H9 (cell line): ENCODE measurements around the gene ADAMTS6. TPM values are rescaled to one million over a fixed set of nuclear protein-coding genes. Genes with fewer than 3 reads are reported as not detected.

Experiments used
- DNase-seq: peaks from one replicate; pipeline ENCODE4 v3.0.0-alpha.2; 2017
- H2AFZ ChIP-seq: one replicate; pipeline ENCODE4 v1.6.1; 2013; ENCODE audit warnings: mild to moderate bottlenecking, low read length, control low read depth, moderate library complexity
- H2AK5ac ChIP-seq: 2 replicates; pipeline ENCODE4 v1.6.1; 2013; ENCODE audit warnings: low read length, control low read depth, mixed read lengths; ENCODE audit not compliant: insufficient read length
- H2BK120ac ChIP-seq: one replicate; pipeline ENCODE4 v1.6.1; 2013; ENCODE audit warnings: low read depth, mild to moderate bottlenecking, low read length, control low read depth, inconsistent platforms; ENCODE audit not compliant: poor library complexity, severe bottlenecking
- H2BK12ac ChIP-seq: 2 replicates; pipeline ENCODE4 v1.6.1; 2013; ENCODE audit warnings: low read length, control low read depth, mixed read lengths, low read depth; ENCODE audit not compliant: insufficient read length
- H2BK15ac ChIP-seq: 2 replicates; pipeline ENCODE4 v1.6.1; 2013; ENCODE audit warnings: low read depth, low read length, control low read depth
- H2BK20ac ChIP-seq: one replicate; pipeline ENCODE4 v1.6.1; 2013; ENCODE audit warnings: low read depth, mild to moderate bottlenecking, low read length, control low read depth, inconsistent platforms; ENCODE audit not compliant: poor library complexity, severe bottlenecking
- H2BK5ac ChIP-seq: 2 replicates; pipeline ENCODE4 v1.6.1; 2013; ENCODE audit warnings: low read length, control low read depth, mixed read lengths; ENCODE audit not compliant: insufficient read length
- H3K14ac ChIP-seq: 2 replicates; pipeline ENCODE4 v1.6.1; 2013; ENCODE audit warnings: low read length, control low read depth; ENCODE audit not compliant: insufficient read depth
- H3K18ac ChIP-seq: 2 replicates; pipeline ENCODE4 v1.6.1; 2013; ENCODE audit warnings: low read depth, mild to moderate bottlenecking, mixed read lengths, low read length, control low read depth; ENCODE audit not compliant: insufficient read length
- H3K23ac ChIP-seq: 2 replicates; pipeline ENCODE4 v1.6.1; 2013; ENCODE audit warnings: low read length, control low read depth, mixed read lengths, low read depth; ENCODE audit not compliant: insufficient read length
- H3K23me2 ChIP-seq: 2 replicates; pipeline ENCODE4 v1.6.1; 2013; ENCODE audit warnings: low read depth, mild to moderate bottlenecking, mixed read lengths, low read length, control low read depth; ENCODE audit not compliant: insufficient read length, poor library complexity, severe bottlenecking
- H3K27ac ChIP-seq: 2 replicates; pipeline ENCODE4 v1.5.1; 2013; ENCODE audit warnings: low read length, control low read depth, mixed read lengths, low read depth; ENCODE audit not compliant: insufficient read length
- H3K27me3 ChIP-seq: 2 replicates; pipeline ENCODE4 v1.6.1; 2013; ENCODE audit warnings: low read length, control low read depth, inconsistent platforms; ENCODE audit not compliant: insufficient read depth
- H3K4ac ChIP-seq: 2 replicates; pipeline ENCODE4 v1.6.1; 2013; ENCODE audit warnings: low read depth, mild to moderate bottlenecking, control low read depth, inconsistent platforms, low read length, moderate library complexity
- H3K4me1 ChIP-seq: 2 replicates; pipeline ENCODE4 v1.6.1; 2013; ENCODE audit warnings: low read length, control low read depth, inconsistent platforms; ENCODE audit not compliant: insufficient read depth
- H3K4me2 ChIP-seq: 2 replicates; pipeline ENCODE4 v1.6.1; 2013; ENCODE audit warnings: low read length, control low read depth, mixed read lengths; ENCODE audit not compliant: insufficient read length, insufficient read depth
- H3K56ac ChIP-seq: 2 replicates; pipeline ENCODE4 v1.6.1; 2013; ENCODE audit warnings: low read depth, mild to moderate bottlenecking, mixed read lengths, low read length, control low read depth; ENCODE audit not compliant: insufficient read length
- H3K79me1 ChIP-seq: 2 replicates; pipeline ENCODE4 v1.6.1; 2013; ENCODE audit warnings: low read depth, mild to moderate bottlenecking, moderate library complexity, low read length, control low read depth, inconsistent platforms; ENCODE audit not compliant: insufficient read depth, poor library complexity, severe bottlenecking
- H3K79me2 ChIP-seq: 2 replicates; pipeline ENCODE4 v1.6.1; 2013; ENCODE audit warnings: low read length, control low read depth, inconsistent platforms; ENCODE audit not compliant: insufficient read depth
- H3K9ac ChIP-seq: 2 replicates; pipeline ENCODE4 v1.6.1; 2013; ENCODE audit warnings: low read length, control low read depth, mixed read lengths; ENCODE audit not compliant: insufficient read length; ENCODE audit errors: extremely low read depth
- H3K9me3 ChIP-seq: one replicate; pipeline ENCODE4 v1.6.1; 2013; ENCODE audit warnings: low read depth, low read length, inconsistent platforms; ENCODE audit not compliant: control insufficient read depth
- H3T11ph ChIP-seq: one replicate; pipeline ENCODE4 v1.6.1; 2013; ENCODE audit warnings: mild to moderate bottlenecking, low read length, control low read depth, inconsistent platforms
- H4K20me1 ChIP-seq: one replicate; pipeline ENCODE4 v1.6.1; 2013; ENCODE audit not compliant: control insufficient read depth, insufficient read length, insufficient read depth
- H4K5ac ChIP-seq: 2 replicates; pipeline ENCODE4 v1.6.1; 2013; ENCODE audit warnings: low read depth, mild to moderate bottlenecking, mixed read lengths, low read length, control low read depth; ENCODE audit not compliant: insufficient read length
- H4K8ac ChIP-seq: replicated peaks from 2 replicates; pipeline ENCODE4 v1.6.1; 2013; ENCODE audit warnings: low read length, control low read depth, mixed read lengths, low read depth; ENCODE audit not compliant: insufficient read length
- H4K91ac ChIP-seq: 2 replicates; pipeline ENCODE4 v1.6.1; 2013; ENCODE audit warnings: low read depth, mild to moderate bottlenecking, moderate library complexity, mixed read lengths, low read length, control low read depth; ENCODE audit not compliant: insufficient read length
- H3K27ac Mint-ChIP-seq, 3 experiments: 2 replicates in 2 of 3; 3 replicates in 1 of 3; pipeline ENCODE4 v1.8.0; 2020 to 2021; ENCODE audit warnings: mixed read lengths in 3 of 3, mild to moderate bottlenecking in 1 of 3, moderate library complexity in 1 of 3
- H3K27me3 Mint-ChIP-seq: 2 replicates; pipeline ENCODE4 v1.8.0; 2021; ENCODE audit warnings: low read depth, mild to moderate bottlenecking, moderate library complexity, mixed read lengths
- H3K36me3 Mint-ChIP-seq, 3 experiments: 2 replicates in 2 of 3; 3 replicates in 1 of 3; pipeline ENCODE4 v1.8.0; 2020 to 2021; ENCODE audit warnings: low read depth in 3 of 3, mixed read lengths in 3 of 3; ENCODE audit not compliant: insufficient read depth in 1 of 3
- H3K4me1 Mint-ChIP-seq, 2 experiments: 2 replicates each; pipeline ENCODE4 v1.8.0; 2020; ENCODE audit warnings: mixed read lengths in 2 of 2
- H3K4me3 Mint-ChIP-seq, 2 experiments: 2 replicates in 1 of 2; 3 replicates in 1 of 2; pipeline ENCODE4 v1.8.0; 2020 to 2021; ENCODE audit warnings: mild to moderate bottlenecking in 2 of 2, mixed read lengths in 2 of 2, moderate library complexity in 1 of 2
- H3K9me3 Mint-ChIP-seq, 2 experiments: 2 replicates in 1 of 2; 3 replicates in 1 of 2; pipeline ENCODE4 v1.8.0; 2020; ENCODE audit warnings: mild to moderate bottlenecking in 2 of 2, mixed read lengths in 2 of 2, moderate library complexity in 1 of 2
- CTCF ChIP-seq: fragments of 200-600 bp; sonication (generic); conservative IDR thresholded peaks from 3 replicates; pipeline ENCODE4 v1.8.0; 2021; ENCODE audit warnings: antibody characterized with exemption, mild to moderate bottlenecking
- WGBS: extraction: QIAGEN DNeasy Blood & Tissue Kit; methylation state at CpG from one replicate; pipeline ENCODE4 v1.1.7; 2013; ENCODE audit warnings: missing lambda C conversion rate, low lambda C conversion rate, mixed read lengths; ENCODE audit not compliant: insufficient read length; ENCODE audit errors: extremely low coverage; 5-methylcytosine and 5-hydroxymethylcytosine counted together
- total RNA-seq: library from RNA; stranded (reverse); gene quantifications from 2 replicates; pipeline ENCODE4 v1.2.1, GENCODE V29; 2021

The ADAMTS6 gene
- total RNA-seq, 1 experiment from 2014 or later: 0.33 TPM

GRCh38 chr5:65288657-65289056 is 193.1 kb downstream of the ADAMTS6 start:
- Histone ChIP-seq H3K27ac (no peak overlapping the region), H2AK5ac (no peak overlapping the region), H3K4ac (no peak overlapping the region), H3T11ph (no peak overlapping the region), H3K27me3 (no peaks in the 10 kb centered on the region), H2AFZ (no peak overlapping the region), H2BK12ac (no peak overlapping the region), H4K5ac (no peak overlapping the region), H2BK120ac (no peak overlapping the region), H2BK20ac (no peak overlapping the region), H3K18ac (no peak overlapping the region), H3K23ac (no peak overlapping the region), H4K91ac (no peak overlapping the region), H3K79me1 (no peaks in the 10 kb centered on the region), H4K8ac (no peak overlapping the region), H3K23me2 (no peaks in the 10 kb centered on the region), H3K79me2 (no peaks in the 10 kb centered on the region), H2BK5ac (no peak overlapping the region), H4K20me1 (no peaks in the 10 kb centered on the region), H3K9ac (no peak overlapping the region), H3K4me1 (no peaks in the 10 kb centered on the region), H3K4me2 (no peak overlapping the region), H3K56ac (no peak overlapping the region), H2BK15ac (no peak overlapping the region), H3K14ac (no peak overlapping the region), H3K9me3 (no peaks in the 10 kb centered on the region)
- Mint-ChIP-seq H3K36me3 (no peaks in the 10 kb centered on the region), H3K4me1 (no peaks in the 10 kb centered on the region), H3K27me3 (no peaks in the 10 kb centered on the region), H3K27ac (no peak overlapping the region), H3K9me3 (no peaks in the 10 kb centered on the region), H3K4me3 (no peak overlapping the region)
- WGBS: no CpG with 5 or more reads among the region's 2 CpGs
- no peak for DNase-seq
- no peak for TF ChIP-seq CTCF
